CD4-positive, alpha-beta T cell (primary cell): ENCODE data around the gene KRTAP3-3. TPM values are rescaled to one million over a fixed set of nuclear protein-coding genes. Genes with fewer than 3 reads are reported as not detected.

Experiments
- ATAC-seq: fragments of 200-7000 bp; cut with Tn5 transposase; one replicate; pipeline ENCODE4 v1.10.0; 2022; ENCODE audit warnings: mild to moderate bottlenecking; ENCODE audit not compliant: poor library complexity
- CTCF ChIA-PET: fragments of 350-600 bp; sonication (Branson Sonifier 250); formaldehyde crosslinking; loops from one replicate; lab custom pipeline; 2021; ENCODE audit warnings: antibody characterized with exemption, inconsistent platforms; lab: Charles Lee
- POLR2A ChIA-PET: fragments of 350-600 bp; sonication (Branson Sonifier 250); formaldehyde crosslinking; loops from one replicate; lab custom pipeline; 2021; ENCODE audit warnings: antibody characterized with exemption, inconsistent platforms; lab: Charles Lee
- DNase-seq, 14 experiments: peaks; one replicate each; pipeline ENCODE4 v3.0.0-alpha.2; 2013 to 2020; ENCODE audit warnings: mixed read lengths in 2 of 14
- H3K27ac ChIP-seq, 2 donors: one replicate each; pipeline versions ENCODE4 v1.5.1 to v1.7.0; 2013; ENCODE audit warnings: low read length in 2 of 2, low read depth in 1 of 2, mild to moderate bottlenecking in 1 of 2
- H3K27me3 ChIP-seq, 2 experiments: 1 replicate in 1 of 2; 2 replicates in 1 of 2; pipeline versions ENCODE4 v1.6.1 to v1.7.0; 2013; ENCODE audit warnings: low read length in 2 of 2, control low read depth in 1 of 2, mild to moderate bottlenecking in 1 of 2, moderate library complexity in 1 of 2; ENCODE audit not compliant: insufficient read depth in 2 of 2, control insufficient read depth in 1 of 2
- H3K36me3 ChIP-seq: one replicate; pipeline ENCODE4 v1.6.1; 2013; ENCODE audit warnings: low read length, control low read depth; ENCODE audit not compliant: insufficient read depth
- H3K4me1 ChIP-seq: one replicate; pipeline ENCODE4 v1.6.1; 2013; ENCODE audit warnings: low read length, control low read depth; ENCODE audit not compliant: insufficient read depth
- H3K4me3 ChIP-seq: one replicate; pipeline ENCODE4 v1.5.1; 2013; ENCODE audit warnings: mild to moderate bottlenecking, low read length, moderate library complexity
- H3K9me3 ChIP-seq, 2 experiments: 1 replicate in 1 of 2; 2 replicates in 1 of 2; pipeline versions ENCODE4 v1.6.1 to v1.7.0; 2013; ENCODE audit warnings: low read length in 2 of 2, mild to moderate bottlenecking in 2 of 2, control low read depth in 1 of 2, moderate library complexity in 1 of 2; ENCODE audit not compliant: control insufficient read depth in 1 of 2, insufficient read depth in 1 of 2
- H3K27ac Mint-ChIP-seq: one replicate; pipeline ENCODE4 v1.8.0; 2020; ENCODE audit warnings: mixed read lengths
- H3K27me3 Mint-ChIP-seq: one replicate; pipeline ENCODE4 v1.8.0; 2021; ENCODE audit warnings: mixed read lengths
- H3K36me3 Mint-ChIP-seq: one replicate; pipeline ENCODE4 v1.8.0; 2021; ENCODE audit warnings: low read depth, mixed read lengths
- H3K4me1 Mint-ChIP-seq: one replicate; pipeline ENCODE4 v1.8.0; 2021; ENCODE audit warnings: low read depth, mixed read lengths
- H3K4me3 Mint-ChIP-seq: one replicate; pipeline ENCODE4 v1.8.0; 2020; ENCODE audit warnings: mild to moderate bottlenecking, mixed read lengths
- H3K9me3 Mint-ChIP-seq: one replicate; pipeline ENCODE4 v1.8.0; 2020; ENCODE audit warnings: mixed read lengths
- CTCF ChIP-seq: fragments of 200-600 bp; IDR thresholded peaks from one replicate; pipeline ENCODE4 v1.8.0; 2022; ENCODE audit warnings: antibody characterized with exemption, mild to moderate bottlenecking
- intact Hi-C, 2 experiments: fragments of 100-400 bp; cut with DNase I in 1 of 2; cut with micrococcal nuclease in 1 of 2; formaldehyde crosslinking; loops; one replicate each; pipeline versions ENCODE4 v1.15.1 to v1.9.0; 2023 to 2025; cut with DNase I, micrococcal nuclease
- total RNA-seq, 174 experiments: library from RNA in 2 of 174; stranded (reverse) in 2 of 174; gene quantifications; one replicate each; pipeline ENCODE4 v1.2.3 and lab custom pipeline; 2021 to 2026

The KRTAP3-3 gene
- total RNA-seq, 2 experiments from 2014 or later: not detected

- intact Hi-C loops: no loop called here
- Histone ChIP-seq H3K36me3 (no peaks in the 10 kb centered on the region), H3K27me3 (no peaks in the 10 kb centered on the region)
Measured at GRCh38 chr17:40960144-40960543, 33.8 kb downstream of the KRTAP3-3 start.

GRCh38 chr17:40958086-40958953 lies 35.6 kb downstream of the KRTAP3-3 start:
- H3K27me3 ChIP-seq: peaks cover 0 to 4% of the 10 kb centered on the region in 2 experiments
- ChIA-PET POLR2A (interaction anchor here (0.6 kb wide), 1 partner anchor 335 kb away, joined by 4 read pairs; no protein-coding TSS in a partner anchor), CTCF (interaction anchor here (1.7 kb wide), 1 partner anchor 15 kb away, joined by 4 read pairs; no protein-coding TSS in a partner anchor)
- no peak for ATAC-seq
- no peaks in the 10 kb centered on the region for H3K4me1 ChIP-seq
- no peak overlapping the region for H3K27ac Mint-ChIP-seq
- no peaks in the 10 kb centered on the region for H3K9me3 Mint-ChIP-seq
- H3K4me3 Mint-ChIP-seq: no peak overlapping the region
- H3K27me3 Mint-ChIP-seq: peaks cover 45% of the 10 kb centered on the region
- H3K9me3 ChIP-seq: no peaks in the 10 kb centered on the region
- no peaks in the 10 kb centered on the region for H3K36me3 ChIP-seq
- H3K27ac ChIP-seq: no peak overlapping the region
- no peaks in the 10 kb centered on the region for H3K36me3 Mint-ChIP-seq
- no peak overlapping the region for H3K4me3 ChIP-seq
- TF ChIP-seq CTCF: no peak
- no peak for DNase-seq
- intact Hi-C loops: no loop called here
- no peaks in the 10 kb centered on the region for H3K4me1 Mint-ChIP-seq

More at GRCh38 chr17:40960144-40960543, 33.8 kb downstream of the KRTAP3-3 start:
- Histone ChIP-seq H3K4me1 (no peaks in the 10 kb centered on the region), H3K4me3 (no peak overlapping the region), H3K27ac (no peak overlapping the region), H3K9me3 (no peaks in the 10 kb centered on the region)
- Mint-ChIP-seq H3K4me1 (peaks cover 6% of the 10 kb centered on the region), H3K4me3 (no peak overlapping the region), H3K27me3 (peaks cover 35% of the 10 kb centered on the region), H3K9me3 (no peaks in the 10 kb centered on the region), H3K27ac (no peak overlapping the region), H3K36me3 (no peaks in the 10 kb centered on the region)
- POLR2A ChIA-PET: no interaction called here
- CTCF ChIA-PET: no interaction called here
- no peak for ATAC-seq
- TF ChIP-seq CTCF: no peak
- no peak for DNase-seq

- Mint-ChIP-seq H3K27ac (no peak overlapping the region), H3K4me1 (no peaks in the 10 kb centered on the region), H3K36me3 (no peaks in the 10 kb centered on the region), H3K9me3 (no peaks in the 10 kb centered on the region), H3K27me3 (peaks cover 56% of the 10 kb centered on the region), H3K4me3 (no peak overlapping the region)
- no peaks in the 10 kb centered on the region for H3K4me1 ChIP-seq
- no peak for TF ChIP-seq CTCF
- no peak overlapping the region for H3K27ac ChIP-seq
- peaks cover 0 to 4% of the 10 kb centered on the region in 2 experiments for H3K27me3 ChIP-seq
- POLR2A ChIA-PET: no interaction called here
- no peaks in the 10 kb centered on the region for H3K9me3 ChIP-seq
- intact Hi-C loops: no loop called here
- no peak overlapping the region for H3K4me3 ChIP-seq
- CTCF ChIA-PET: no interaction called here
- no peaks in the 10 kb centered on the region for H3K36me3 ChIP-seq
- ATAC-seq (no peak), DNase-seq (no peak)
Measured at GRCh38 chr17:40956401-40957254, 37.3 kb downstream of the KRTAP3-3 start.
